Inflammatory macrophage treated with lipopolysaccharide for 1 hour (primary cell): ENCODE data around the gene HLCS.

Source experiments
- DNase-seq, 2 donors: peaks; one replicate each; pipeline ENCODE4 v3.0.0-alpha.2; 2020 to 2022

Gene HLCS

GRCh38 chr21:36713746-36714145 is 252.7 kb downstream of the HLCS start:
- DNase-seq = no peak

GRCh38 chr21:36710729-36711048 is 255.8 kb downstream of the HLCS start:
- peak; percentile 36 to 59 for DNase-seq

GRCh38 chr21:36709868-36710728 is 256.4 kb downstream of the HLCS start:
- no peak for DNase-seq

GRCh38 chr21:36709030-36709867 is 257.2 kb downstream of the HLCS start:
- DNase-seq = no peak

- no peak for DNase-seq
Measured at GRCh38 chr21:36708286-36709029, 258.0 kb downstream of the HLCS start.

GRCh38 chr21:36707763-36708285 is 258.6 kb downstream of the HLCS start:
- no peak for DNase-seq

- DNase-seq = no peak
Measured at GRCh38 chr21:36706951-36707762, 259.3 kb downstream of the HLCS start.

GRCh38 chr21:36706482-36706852 is 260.0 kb downstream of the HLCS start:
- DNase-seq = no peak

- DNase-seq = no peak
Measured at GRCh38 chr21:36705679-36706481, 260.6 kb downstream of the HLCS start.

GRCh38 chr21:36704958-36705678 is 261.4 kb downstream of the HLCS start:
- DNase-seq = no peak

- no peak for DNase-seq
Measured at GRCh38 chr21:36704281-36704957, 262.1 kb downstream of the HLCS start.

- no peak for DNase-seq
Measured at GRCh38 chr21:36703626-36704280, 262.7 kb downstream of the HLCS start.

- no peak for DNase-seq
Measured at GRCh38 chr21:36703123-36703522, 263.3 kb downstream of the HLCS start.

GRCh38 chr21:36702622-36702968 is 263.9 kb downstream of the HLCS start:
- no peak for DNase-seq

- DNase-seq = no peak
Measured at GRCh38 chr21:36701756-36702621, 264.5 kb downstream of the HLCS start.

GRCh38 chr21:36700971-36701755 is 265.3 kb downstream of the HLCS start:
- DNase-seq = no peak
